RCC 7860 (cell line): ENCODE data around the gene EPB42.
"Not testable (repeated sequence)": the region's sequence is repeated elsewhere in the genome, so short reads cannot be mapped to it uniquely, and the experiment has no call there.

Source experiments
- DNase-seq: peaks from one replicate; pipeline ENCODE4 v3.0.0-alpha.2; 2015; ENCODE audit warnings: low spot score
- FAIRE-seq: peaks from 2 replicates; lab custom pipeline; 2012; peaks lifted over from hg19 to GRCh38; lab: Jason Lieb, UNC

EPB42 gene

GRCh38 chr15:43213466-43213865 is 7.4 kb downstream of the EPB42 start:
- no peak for DNase-seq
- no peak for FAIRE-seq

- no peak for FAIRE-seq
Measured at GRCh38 chr15:43212951-43213350, 7.9 kb downstream of the EPB42 start.

GRCh38 chr15:43212299-43212698 is 8.5 kb downstream of the EPB42 start:
- FAIRE-seq, result no peak
- DNase-seq, result no peak

More at GRCh38 chr15:43212951-43213350, 7.9 kb downstream of the EPB42 start:
- no peak for DNase-seq

- no peak for FAIRE-seq
- DNase-seq, result no peak
Measured at GRCh38 chr15:43211224-43211735, 9.5 kb downstream of the EPB42 start.

GRCh38 chr15:43210807-43211206 is 10.0 kb downstream of the EPB42 start:
- no peak for FAIRE-seq
- DNase-seq, result no peak

GRCh38 chr15:43210172-43210745 is 10.6 kb downstream of the EPB42 start:
- DNase-seq, result no peak
- no peak for FAIRE-seq

- DNase-seq, result no peak
- no peak for FAIRE-seq
Measured at GRCh38 chr15:43209059-43209824, 11.6 kb downstream of the EPB42 start.

- FAIRE-seq (no peak), DNase-seq (no peak)
Measured at GRCh38 chr15:43208052-43209002, 12.5 kb downstream of the EPB42 start.

GRCh38 chr15:43207024-43207423 is 13.8 kb downstream of the EPB42 start:
- no peak for FAIRE-seq
- DNase-seq, result no peak

- no peak for FAIRE-seq
- DNase-seq, result no peak
Measured at GRCh38 chr15:43206054-43206453, 14.8 kb downstream of the EPB42 start.

- DNase-seq, result peak; percentile 36
- peak; percentile 2 for FAIRE-seq
Measured at GRCh38 chr15:43204016-43204901, 16.6 kb downstream of the EPB42 start.

- FAIRE-seq (no peak), DNase-seq (no peak)
Measured at GRCh38 chr15:43199945-43200488, 20.8 kb downstream of the EPB42 start.

GRCh38 chr15:43198992-43199391 is 21.8 kb downstream of the EPB42 start:
- FAIRE-seq (no peak), DNase-seq (no peak)

- DNase-seq, FAIRE-seq: not testable (repeated sequence)
Measured at GRCh38 chr15:43198556-43198955, 22.3 kb downstream of the EPB42 start.

GRCh38 chr15:43197773-43198172 is 23.0 kb downstream of the EPB42 start:
- not testable (repeated sequence) for DNase-seq, FAIRE-seq

GRCh38 chr15:43196760-43197548 is 23.9 kb downstream of the EPB42 start:
- FAIRE-seq (no peak), DNase-seq (no peak)

- FAIRE-seq (no peak), DNase-seq (no peak)
Measured at GRCh38 chr15:43194795-43195194, 26.0 kb downstream of the EPB42 start.

GRCh38 chr15:43193710-43194109 is 27.1 kb downstream of the EPB42 start:
- FAIRE-seq (no peak), DNase-seq (no peak)

GRCh38 chr15:43190178-43190577 is 30.6 kb downstream of the EPB42 start:
- DNase-seq (no peak), FAIRE-seq (no peak)
